Activated naive CD8-positive, alpha-beta T cell (primary cell): ENCODE measurements around the gene TET3.

ENCODE experiments used
- H3K27ac Mint-ChIP-seq: one replicate; pipeline ENCODE4 v1.8.0; 2021; ENCODE audit warnings: mixed read lengths
- H3K27me3 Mint-ChIP-seq: one replicate; pipeline ENCODE4 v1.8.0; 2021; ENCODE audit warnings: mixed read lengths
- H3K36me3 Mint-ChIP-seq: one replicate; pipeline ENCODE4 v1.8.0; 2021; ENCODE audit warnings: mixed read lengths
- H3K4me1 Mint-ChIP-seq: one replicate; pipeline ENCODE4 v1.8.0; 2021; ENCODE audit warnings: low read depth, mixed read lengths
- H3K4me3 Mint-ChIP-seq: one replicate; pipeline ENCODE4 v1.8.0; 2021; ENCODE audit warnings: mild to moderate bottlenecking, mixed read lengths
- H3K9me3 Mint-ChIP-seq: one replicate; pipeline ENCODE4 v1.8.0; 2021; ENCODE audit warnings: low read depth, mixed read lengths

TET3 gene

DNA sequence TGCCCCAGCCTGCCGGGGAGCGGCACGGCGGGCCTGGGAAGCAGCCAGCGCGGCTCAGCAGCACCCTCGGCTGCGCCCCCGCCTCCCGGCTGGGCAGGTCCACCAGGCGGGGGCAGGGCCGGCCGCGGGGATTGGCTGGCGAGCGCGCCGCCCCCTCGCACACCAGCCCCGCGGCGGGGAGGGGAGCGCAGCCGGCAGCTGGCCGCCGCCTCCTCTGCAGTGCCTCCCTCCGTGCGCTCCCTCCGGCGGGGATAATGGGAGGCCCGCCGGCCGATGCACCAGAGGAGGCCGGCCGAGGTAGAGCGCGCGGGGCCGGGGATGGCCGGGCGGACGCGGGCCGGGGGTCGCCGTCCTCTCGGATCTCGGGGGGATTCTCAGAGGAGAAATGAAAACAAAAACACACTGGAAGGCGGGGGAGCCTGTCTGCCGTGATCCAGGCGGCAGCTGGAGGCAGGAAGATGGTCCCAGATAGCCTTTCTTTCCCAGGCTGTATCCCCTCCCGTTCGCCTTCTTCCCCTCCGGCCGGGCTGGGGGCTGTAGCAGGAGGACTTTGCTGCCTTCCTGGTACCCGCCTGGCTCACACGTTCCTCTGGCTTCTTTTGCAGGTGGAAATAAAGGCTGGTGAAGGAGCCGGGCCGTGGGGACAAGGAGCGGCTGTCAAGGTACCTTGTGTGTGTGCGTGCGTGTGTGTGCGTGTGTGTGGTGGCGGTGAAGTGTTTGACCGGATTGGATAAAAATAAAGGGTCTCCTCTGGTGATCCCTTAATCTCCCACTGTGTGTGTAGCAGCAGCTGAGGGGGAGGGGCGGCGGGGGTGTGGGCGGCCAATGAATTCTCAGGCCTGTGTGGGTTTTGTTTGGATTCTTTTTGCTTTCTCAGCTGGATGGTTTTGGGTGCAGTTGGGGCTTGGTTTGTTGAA, 18.1 kb downstream of the TET3 start:
- peaks cover 78% of the 10 kb centered on the region for H3K4me1 Mint-ChIP-seq
- H3K9me3 Mint-ChIP-seq = no peaks in the 10 kb centered on the region
- no peaks in the 10 kb centered on the region for H3K27me3 Mint-ChIP-seq
- peak overlapping the region; percentile 82 for H3K4me3 Mint-ChIP-seq
- no peaks in the 10 kb centered on the region for H3K36me3 Mint-ChIP-seq
- H3K27ac Mint-ChIP-seq = no peak overlapping the region

GRCh38 chr2:74003494-74004211, 18.9 kb downstream of the TET3 start:
- Mint-ChIP-seq H3K4me3 (peak overlapping the region; percentile 58), H3K4me1 (peaks cover 76% of the 10 kb centered on the region), H3K36me3 (no peaks in the 10 kb centered on the region), H3K27ac (no peak overlapping the region), H3K9me3 (no peaks in the 10 kb centered on the region), H3K27me3 (no peaks in the 10 kb centered on the region)

DNA sequence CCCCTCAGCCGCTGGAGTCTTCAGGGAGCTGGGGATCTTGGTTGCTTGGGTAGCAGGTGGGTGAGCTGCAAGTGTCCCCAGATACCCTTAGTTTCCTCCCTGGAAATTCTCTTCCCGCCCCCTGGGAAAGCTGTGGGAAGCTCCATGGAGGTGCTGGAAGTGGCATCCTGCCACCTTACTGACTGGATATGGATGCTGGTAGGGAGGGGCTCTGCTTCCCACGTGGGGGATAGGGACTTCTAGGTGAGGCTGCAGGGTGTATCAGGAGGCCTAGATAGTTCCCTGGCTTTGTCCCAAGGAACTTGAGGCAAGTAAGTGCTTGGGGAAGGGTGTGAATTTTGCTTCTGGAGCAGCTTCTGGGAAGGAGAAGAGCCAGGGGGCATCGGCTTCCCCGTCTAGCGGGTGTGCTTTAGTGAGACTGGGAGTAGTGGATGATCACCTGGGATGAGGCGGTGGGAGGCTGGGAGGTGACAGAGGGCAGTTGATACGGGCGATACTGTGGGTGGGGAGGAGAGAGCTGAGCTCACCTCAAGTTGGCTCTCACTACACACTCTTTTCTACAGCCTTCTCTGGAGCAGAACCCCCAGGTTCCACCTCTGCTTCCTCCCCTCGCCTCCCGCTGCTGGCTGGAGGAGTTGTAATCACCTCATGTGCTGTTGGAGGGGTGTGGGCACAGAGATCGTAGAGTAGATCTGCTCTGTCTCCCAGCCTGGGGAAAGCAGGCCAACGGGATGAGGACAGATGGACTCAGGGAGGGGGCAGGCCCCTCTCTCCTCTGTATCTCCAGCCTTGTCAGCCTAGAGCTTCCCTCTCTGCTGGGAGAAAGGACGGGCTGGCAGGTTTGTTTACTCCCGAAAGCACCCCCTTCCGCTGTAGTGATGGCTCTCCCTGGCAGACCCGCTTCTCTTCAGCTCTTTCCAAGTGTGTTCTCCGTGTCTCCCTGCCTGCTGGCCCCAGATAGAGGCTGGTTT, 19.8 kb downstream of the TET3 start:
- H3K4me3 Mint-ChIP-seq = peak overlapping the region; percentile 15
- no peak overlapping the region for H3K27ac Mint-ChIP-seq
- H3K4me1 Mint-ChIP-seq = peaks cover 71% of the 10 kb centered on the region
- H3K27me3 Mint-ChIP-seq = no peaks in the 10 kb centered on the region
- no peaks in the 10 kb centered on the region for H3K9me3 Mint-ChIP-seq
- H3K36me3 Mint-ChIP-seq = no peaks in the 10 kb centered on the region

DNA sequence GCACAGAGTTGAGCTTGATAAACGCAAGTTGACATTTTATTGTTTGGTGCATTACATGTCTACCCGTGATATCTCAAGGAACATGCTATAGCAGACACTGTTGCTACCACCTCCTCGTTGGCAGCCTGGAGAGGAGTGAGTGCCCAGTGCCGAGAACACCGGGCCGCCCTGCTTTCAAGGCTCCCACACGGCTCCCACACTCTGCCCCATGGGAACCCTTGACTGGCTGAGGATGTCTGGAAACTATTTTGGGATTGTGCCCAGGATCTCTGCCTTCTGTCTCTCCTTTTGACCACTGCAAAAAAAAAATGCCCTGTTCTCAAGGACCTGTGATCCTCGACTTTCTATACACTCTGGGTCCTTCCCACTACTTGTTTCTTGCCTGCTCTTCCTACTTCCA, 21.1 kb downstream of the TET3 start:
- Mint-ChIP-seq H3K9me3 (no peaks in the 10 kb centered on the region), H3K4me1 (peaks cover 63% of the 10 kb centered on the region), H3K4me3 (no peak overlapping the region), H3K27me3 (no peaks in the 10 kb centered on the region), H3K27ac (no peak overlapping the region), H3K36me3 (no peaks in the 10 kb centered on the region)

DNA sequence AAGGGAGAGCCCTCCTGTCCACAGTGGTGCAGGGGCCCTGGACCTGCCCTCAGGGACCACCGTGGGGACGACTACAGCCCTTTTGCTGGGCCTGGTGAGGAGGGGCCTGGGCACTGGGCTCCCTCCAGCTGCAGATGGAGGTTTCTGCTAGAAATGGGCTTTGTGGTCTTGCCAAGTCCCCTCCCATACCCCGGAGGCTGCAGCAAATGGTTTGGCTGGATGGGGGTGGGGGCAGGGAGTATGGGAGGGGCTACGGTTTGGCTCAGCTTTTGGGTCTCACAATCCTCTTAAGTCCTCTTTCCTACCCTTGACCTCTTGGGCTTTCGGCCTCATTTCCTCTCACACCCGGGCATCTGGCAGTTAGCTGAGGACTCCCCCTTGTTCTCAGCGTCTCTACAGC, 21.7 kb downstream of the TET3 start:
- Mint-ChIP-seq H3K36me3 (no peaks in the 10 kb centered on the region), H3K27me3 (no peaks in the 10 kb centered on the region), H3K27ac (no peak overlapping the region), H3K4me3 (no peak overlapping the region), H3K4me1 (peaks cover 59% of the 10 kb centered on the region), H3K9me3 (no peaks in the 10 kb centered on the region)

DNA sequence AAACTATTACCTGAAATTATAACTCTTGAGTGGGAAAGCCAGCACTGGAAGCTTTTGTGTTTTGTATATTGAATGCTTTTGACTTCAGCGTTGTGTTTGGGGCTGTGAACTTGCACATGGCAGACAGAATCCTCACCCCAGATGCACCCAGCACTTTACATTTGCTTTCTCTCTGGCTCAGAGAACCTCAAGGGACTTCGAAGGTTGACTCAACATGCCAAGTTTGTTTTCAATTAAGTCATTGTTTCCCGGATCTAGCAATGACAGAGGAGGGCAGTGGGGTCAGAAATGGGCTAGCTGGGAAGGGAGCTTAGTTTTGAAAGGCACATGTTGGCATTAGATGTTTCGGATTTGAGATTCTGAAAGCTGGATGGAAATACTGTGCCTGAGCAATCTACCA, 22.4 kb downstream of the TET3 start:
- no peaks in the 10 kb centered on the region for H3K27me3 Mint-ChIP-seq
- no peak overlapping the region for H3K4me3 Mint-ChIP-seq
- no peaks in the 10 kb centered on the region for H3K36me3 Mint-ChIP-seq
- H3K4me1 Mint-ChIP-seq = peaks cover 57% of the 10 kb centered on the region
- no peaks in the 10 kb centered on the region for H3K9me3 Mint-ChIP-seq
- no peak overlapping the region for H3K27ac Mint-ChIP-seq

DNA sequence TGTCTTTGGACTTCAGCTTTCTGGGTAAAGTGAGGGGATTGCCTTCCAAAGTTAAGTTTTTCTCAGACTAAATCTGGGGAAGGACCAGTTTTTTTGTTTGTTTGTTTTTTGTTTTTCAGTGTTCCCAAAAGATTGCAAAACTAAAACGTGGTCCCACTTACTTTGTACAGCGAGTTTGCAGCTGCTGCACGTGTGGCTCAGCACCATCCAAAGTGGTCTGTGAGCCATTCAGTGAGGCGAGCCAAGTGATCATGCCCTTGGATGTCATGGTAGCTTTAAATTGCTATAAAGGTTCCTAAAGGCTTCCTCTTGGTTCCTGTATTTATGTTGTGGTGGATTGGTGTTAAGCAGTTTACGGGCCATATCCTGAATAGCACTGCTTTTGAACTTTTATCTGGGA, 23.0 kb downstream of the TET3 start:
- Mint-ChIP-seq H3K27me3 (no peaks in the 10 kb centered on the region), H3K9me3 (no peaks in the 10 kb centered on the region), H3K4me3 (no peak overlapping the region), H3K27ac (no peak overlapping the region), H3K36me3 (no peaks in the 10 kb centered on the region), H3K4me1 (peaks cover 60% of the 10 kb centered on the region)

DNA sequence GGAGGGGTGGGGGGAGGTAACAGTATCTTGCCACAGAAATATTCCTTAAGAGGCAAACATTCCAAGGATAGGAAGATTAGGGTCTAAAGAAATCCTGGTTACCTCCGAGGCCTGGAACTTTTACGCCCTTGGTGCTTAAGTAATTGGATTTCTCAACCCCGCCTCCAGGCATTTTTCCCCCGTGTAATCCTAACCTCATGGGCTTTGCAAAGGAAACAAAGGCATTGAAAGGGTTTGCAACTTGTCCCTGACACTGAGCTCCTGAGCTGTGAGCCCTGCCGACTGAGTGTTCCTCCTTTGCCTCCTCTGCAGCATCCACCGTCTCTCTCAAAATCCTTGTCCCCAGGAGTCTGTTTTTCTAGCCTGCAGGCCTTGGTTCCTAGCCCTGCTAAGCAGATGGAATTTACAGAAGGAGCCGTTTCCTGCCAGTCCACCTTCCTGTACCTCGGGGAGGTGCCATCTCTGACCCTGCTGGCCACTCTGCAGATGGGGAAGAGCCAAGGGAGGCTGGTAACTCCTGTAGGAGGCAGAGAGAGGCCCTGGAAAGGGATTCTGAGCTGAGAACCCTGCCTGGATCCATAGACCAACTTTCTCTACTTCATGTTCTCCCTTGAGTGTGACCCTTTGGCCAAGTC, 24.2 kb downstream of the TET3 start:
- Mint-ChIP-seq H3K27me3 (no peaks in the 10 kb centered on the region), H3K4me3 (no peak overlapping the region), H3K27ac (peak overlapping the region; percentile 3), H3K4me1 (peaks cover 54% of the 10 kb centered on the region), H3K9me3 (no peaks in the 10 kb centered on the region), H3K36me3 (no peaks in the 10 kb centered on the region)

- Mint-ChIP-seq H3K36me3 (no peaks in the 10 kb centered on the region), H3K4me3 (no peak overlapping the region), H3K4me1 (peaks cover 52% of the 10 kb centered on the region), H3K27me3 (no peaks in the 10 kb centered on the region), H3K9me3 (no peaks in the 10 kb centered on the region), H3K27ac (no peak overlapping the region)
Measured at GRCh38 chr2:74009577-74009976, 24.9 kb downstream of the TET3 start.

GRCh38 chr2:74010087-74010541, 25.4 kb downstream of the TET3 start:
- Mint-ChIP-seq H3K27me3 (no peaks in the 10 kb centered on the region), H3K4me3 (no peak overlapping the region), H3K36me3 (no peaks in the 10 kb centered on the region), H3K9me3 (no peaks in the 10 kb centered on the region), H3K4me1 (peaks cover 50% of the 10 kb centered on the region), H3K27ac (no peak overlapping the region)

- H3K4me1 Mint-ChIP-seq = peaks cover 44% of the 10 kb centered on the region
- H3K9me3 Mint-ChIP-seq = no peaks in the 10 kb centered on the region
- no peak overlapping the region for H3K27ac Mint-ChIP-seq
- no peaks in the 10 kb centered on the region for H3K36me3 Mint-ChIP-seq
- no peaks in the 10 kb centered on the region for H3K27me3 Mint-ChIP-seq
- no peak overlapping the region for H3K4me3 Mint-ChIP-seq
Measured at GRCh38 chr2:74011246-74011645, 26.5 kb downstream of the TET3 start.

DNA sequence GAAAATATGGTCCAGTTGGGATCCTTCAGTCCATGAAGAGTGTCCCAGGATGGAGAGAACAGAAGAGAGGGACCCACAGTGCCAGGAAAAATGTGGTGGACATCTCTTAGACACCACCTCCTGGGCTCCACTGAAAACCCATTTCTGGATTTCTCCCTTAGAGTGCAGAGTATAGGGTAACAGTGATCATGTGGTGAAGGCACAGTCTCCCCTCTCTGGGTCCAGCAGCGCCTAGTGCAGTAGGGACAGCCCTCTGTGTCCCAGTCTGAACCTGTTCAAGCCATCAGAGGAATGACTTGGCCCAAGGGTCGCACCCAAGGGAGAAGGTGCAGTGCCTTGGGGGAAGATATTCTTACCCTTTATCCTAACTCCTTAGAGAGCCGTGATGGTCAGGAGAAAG, 30.1 kb downstream of the TET3 start:
- Mint-ChIP-seq H3K27me3 (no peaks in the 10 kb centered on the region), H3K36me3 (peaks cover 2% of the 10 kb centered on the region), H3K4me1 (peaks cover 48% of the 10 kb centered on the region), H3K4me3 (no peak overlapping the region), H3K27ac (peak overlapping the region; percentile 46), H3K9me3 (no peaks in the 10 kb centered on the region)

GRCh38 chr2:74017223-74017622, 32.5 kb downstream of the TET3 start:
- no peaks in the 10 kb centered on the region for H3K27me3 Mint-ChIP-seq
- H3K36me3 Mint-ChIP-seq = peaks cover 4% of the 10 kb centered on the region
- H3K4me3 Mint-ChIP-seq = no peak overlapping the region
- H3K4me1 Mint-ChIP-seq = peaks cover 59% of the 10 kb centered on the region
- H3K9me3 Mint-ChIP-seq = no peaks in the 10 kb centered on the region
- H3K27ac Mint-ChIP-seq = peak overlapping the region; percentile 56

DNA sequence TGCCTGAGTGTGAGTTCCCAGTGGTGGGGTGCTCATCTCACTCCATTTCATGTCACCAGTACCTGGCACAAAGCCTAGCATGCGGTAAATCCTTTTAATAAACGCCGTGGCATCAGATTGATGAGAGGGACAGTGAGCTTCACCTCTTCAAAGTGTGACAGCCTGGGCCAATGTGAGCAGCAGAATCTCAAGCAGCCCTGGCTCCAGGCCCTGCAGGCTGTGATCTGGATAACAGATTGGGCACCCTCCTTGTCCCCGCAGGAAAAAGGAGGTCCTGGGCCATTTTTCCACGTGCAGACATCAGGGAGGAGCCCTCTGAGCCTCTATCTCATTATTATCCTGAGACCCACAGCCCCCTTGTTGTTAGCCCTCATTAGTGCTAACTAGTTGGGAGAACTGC, 34.8 kb downstream of the TET3 start:
- Mint-ChIP-seq H3K9me3 (no peaks in the 10 kb centered on the region), H3K4me3 (no peak overlapping the region), H3K27ac (peak overlapping the region; percentile 51), H3K36me3 (peaks cover 4% of the 10 kb centered on the region), H3K27me3 (no peaks in the 10 kb centered on the region), H3K4me1 (peaks cover 63% of the 10 kb centered on the region)
